Measurements from ENCODE around the gene DPF3. TPM values are rescaled to one million over a fixed set of nuclear protein-coding genes. Genes with fewer than 3 reads are reported as not detected.
A peak's percentile ranks its signal among the peaks of the same experiment; 100 is the strongest.

DPF3 gene
- total and polyA plus RNA-seq, 2 of the 13 experiments (the other 11 are each of a cell fraction or from before 2014, with no cell fraction given) = 0.09 to 0.60 TPM

GRCh38 chr14:72926292-72927028, 32.6 kb upstream of the DPF3 start, which contains the start of gene DCAF4 (continued):
- TF ChIP-seq ZNF691 (CRISPR knock-in tag; IDR thresholded peaks at IDR 0.05; ENCODE audit: borderline replicate concordance, low read depth) (no peak; the same call in 1 of the 2 replicates), ZNF547 (CRISPR knock-in tag; IDR thresholded peaks at IDR 0.05) (peak; percentile 25; the same call in 1 of the 2 replicates), ZNF775 (CRISPR knock-in tag; IDR thresholded peaks at IDR 0.05; ENCODE audit: borderline replicate concordance) (no peak), MTF1 (CRISPR knock-in tag; IDR thresholded peaks at IDR 0.05) (no peak), ZSCAN30 (CRISPR knock-in tag; IDR thresholded peaks at IDR 0.05) (no peak), ZNF280D (CRISPR knock-in tag; IDR thresholded peaks at IDR 0.05) (no peak), ZFP41 (CRISPR knock-in tag; IDR thresholded peaks at IDR 0.05; ENCODE audit: borderline replicate concordance) (no peak), SIN3A (IDR thresholded peaks at IDR 0.05; ENCODE audit: borderline replicate concordance, low read depth, low read length) (peak; percentile 53; the same call in 1 of the 2 replicates), ZNF556 (CRISPR knock-in tag; IDR thresholded peaks at IDR 0.05; ENCODE audit: borderline replicate concordance) (peak; percentile 68; the same call in 1 of the 2 replicates), ZNF318 (CRISPR knock-in tag; IDR thresholded peaks at IDR 0.05) (0 out of 2 replicates have a peak, but pooled peaks have one; percentile 27), POLR2AphosphoS5 (IDR thresholded peaks at IDR 0.05; ENCODE audit: low read depth, low read length) (peak; percentile 70; the same call in 1 of the 2 replicates), KDM2A (CRISPR knock-in tag; IDR thresholded peaks at IDR 0.05; ENCODE audit: borderline replicate concordance, low read depth) (peak; percentile 56), NFE2L2 (IDR thresholded peaks at IDR 0.05; ENCODE audit: low read length) (no peak), NBN (conservative IDR thresholded peaks at IDR 0.05) (no peak), ZNF674 (CRISPR knock-in tag; IDR thresholded peaks at IDR 0.05; ENCODE audit: low read depth) (no peak), ZNF460 (CRISPR knock-in tag; IDR thresholded peaks at IDR 0.05; ENCODE audit: borderline replicate concordance) (no peak)
